ENCODE results near the gene ZNF778.
A peak's percentile ranks its signal among the peaks of the same experiment; 100 is the strongest.

Gene ZNF778

DNA sequence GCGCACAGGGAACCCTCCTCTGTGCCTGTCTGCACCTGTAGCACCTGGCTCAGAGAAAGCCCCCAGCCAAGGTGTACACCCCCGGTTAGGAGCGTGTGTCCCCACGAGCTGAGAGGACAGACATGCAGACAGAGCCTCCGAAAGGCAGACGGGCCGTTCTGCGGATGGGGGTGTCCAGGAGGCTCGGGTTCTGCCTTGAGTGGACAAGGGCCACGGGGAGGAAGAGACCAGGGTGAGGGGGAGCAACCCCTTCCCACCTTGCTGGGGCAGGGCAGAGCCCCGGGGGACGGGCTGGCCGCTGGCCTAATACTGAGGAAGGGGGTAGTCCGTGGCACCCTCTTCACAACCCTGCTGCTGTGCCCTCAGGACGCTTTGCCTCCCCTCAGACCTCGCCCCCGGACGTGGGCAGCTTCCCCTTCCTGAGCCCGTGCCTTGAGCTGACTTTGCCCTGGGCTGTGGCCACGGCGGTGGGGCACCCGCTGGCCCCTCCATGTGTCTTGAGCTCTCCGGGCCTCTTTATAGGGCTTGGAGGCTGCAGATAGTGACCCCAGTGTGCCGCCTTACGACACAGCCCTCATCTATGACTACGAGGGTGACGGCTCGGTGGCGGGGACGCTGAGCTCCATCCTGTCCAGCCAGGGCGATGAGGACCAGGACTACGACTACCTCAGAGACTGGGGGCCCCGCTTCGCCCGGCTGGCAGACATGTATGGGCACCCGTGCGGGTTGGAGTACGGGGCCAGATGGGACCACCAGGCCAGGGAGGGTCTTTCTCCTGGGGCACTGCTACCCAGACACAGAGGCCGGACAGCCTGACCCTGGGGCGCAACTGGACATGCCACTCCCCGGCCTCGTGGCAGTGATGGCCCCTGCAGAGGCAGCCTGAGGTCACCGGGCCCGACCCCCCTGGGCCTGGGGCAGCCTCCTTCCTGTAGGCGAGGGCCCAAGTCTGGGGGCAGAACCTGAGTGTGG lies 22.9 kb upstream of the ZNF778 start:
- no peak for DNase-seq

DNA sequence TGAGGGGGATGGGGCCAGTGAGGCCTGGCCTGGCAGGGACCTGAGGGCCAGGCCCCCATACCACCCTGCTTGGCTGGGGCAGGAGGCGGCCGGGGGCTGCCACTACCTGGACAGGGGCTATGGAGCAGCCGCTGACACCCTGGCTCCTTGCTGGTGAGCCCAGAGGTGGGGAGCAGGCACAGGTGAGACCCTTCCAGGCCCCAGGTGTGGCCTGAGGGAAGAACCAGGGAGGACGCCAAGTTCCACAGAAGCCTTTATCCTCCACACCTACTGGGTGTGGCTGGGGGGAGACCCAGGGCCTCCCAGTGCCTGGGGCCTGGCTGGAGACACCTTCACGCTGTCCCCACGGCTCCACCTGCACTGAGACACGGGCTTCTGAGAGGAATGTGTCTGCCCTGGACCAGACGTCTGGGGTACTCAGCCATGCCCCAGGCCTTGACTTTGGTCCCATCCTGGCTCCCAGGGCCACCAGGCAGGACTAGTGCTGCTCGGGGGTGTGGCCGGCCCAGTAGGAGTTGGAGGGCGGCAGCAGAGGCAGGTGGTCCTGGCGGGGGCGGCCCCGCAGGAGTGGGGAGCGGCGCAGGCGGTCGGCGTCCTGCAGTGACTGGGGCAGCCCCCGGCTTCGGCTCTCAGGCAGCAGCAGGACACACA lies 21.9 kb upstream of the ZNF778 start:
- no peak for DNase-seq

DNA sequence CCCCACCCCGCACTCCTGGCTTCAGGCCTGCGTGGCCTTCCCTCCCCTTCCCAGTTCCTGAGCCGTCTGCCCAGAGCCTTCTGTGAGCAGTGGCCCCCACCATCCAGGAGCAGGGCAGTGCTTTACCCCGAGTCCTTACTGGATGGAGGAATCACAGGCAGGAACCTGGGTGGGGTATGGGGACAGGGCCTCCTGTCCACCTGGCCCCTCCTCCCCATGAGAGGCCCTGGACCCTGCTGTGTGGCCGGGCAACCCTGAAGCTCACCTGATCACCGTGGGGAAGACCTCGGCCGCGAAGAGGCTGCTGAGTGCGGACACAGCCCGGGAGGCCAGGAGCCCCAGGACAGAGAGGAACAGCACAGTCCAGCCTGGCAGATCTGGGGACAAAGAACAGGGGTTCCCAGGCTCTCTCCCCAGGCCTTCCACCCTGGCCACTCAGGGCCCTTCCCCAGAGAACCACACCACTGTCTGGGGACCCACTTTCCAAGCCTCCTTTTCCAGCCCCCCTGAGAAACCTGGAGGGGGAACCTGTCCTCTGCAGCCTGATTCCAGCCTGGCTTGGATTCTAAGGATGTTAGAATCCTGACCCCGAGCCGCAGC lies 20.4 kb upstream of the ZNF778 start:
- DNase-seq: no peak

DNA sequence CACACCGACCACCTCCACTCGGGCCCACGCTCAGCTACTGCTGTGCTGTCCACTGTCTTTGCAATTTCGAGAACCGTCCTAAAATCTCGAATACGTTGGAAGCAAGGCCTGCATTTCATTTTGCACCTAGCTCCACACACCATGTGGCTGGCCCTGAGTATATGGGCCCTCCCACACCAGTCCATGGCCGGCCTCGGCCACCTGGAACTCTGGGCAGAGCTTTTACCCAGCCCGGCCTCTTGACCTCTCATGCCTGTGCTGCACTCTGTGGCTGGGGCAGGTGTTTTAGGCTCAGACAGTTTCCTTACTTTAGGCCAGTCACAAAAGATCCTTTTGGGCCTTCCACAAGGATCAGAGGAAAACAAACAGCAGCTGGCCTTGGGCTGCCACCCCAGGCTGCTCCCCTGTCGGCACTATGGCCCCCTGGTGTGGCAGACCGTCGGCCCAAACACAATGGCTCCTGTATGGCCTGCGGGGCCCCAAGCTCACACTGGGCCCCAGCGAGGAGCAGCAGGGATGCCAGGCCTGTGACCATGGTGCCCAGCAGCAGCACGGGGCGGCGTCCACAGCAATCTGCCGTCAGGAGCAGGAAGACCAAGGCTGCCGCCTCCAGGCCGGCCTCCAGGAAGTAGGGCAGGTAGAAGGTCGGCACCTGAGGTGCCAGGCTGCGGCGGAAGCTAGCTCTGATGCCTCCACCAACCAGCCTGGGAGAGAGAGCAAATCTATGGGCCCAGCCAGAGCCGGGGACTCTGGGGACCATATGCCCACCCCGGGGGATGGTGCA lies 19.7 kb upstream of the ZNF778 start:
- DNase-seq: no peak

DNA sequence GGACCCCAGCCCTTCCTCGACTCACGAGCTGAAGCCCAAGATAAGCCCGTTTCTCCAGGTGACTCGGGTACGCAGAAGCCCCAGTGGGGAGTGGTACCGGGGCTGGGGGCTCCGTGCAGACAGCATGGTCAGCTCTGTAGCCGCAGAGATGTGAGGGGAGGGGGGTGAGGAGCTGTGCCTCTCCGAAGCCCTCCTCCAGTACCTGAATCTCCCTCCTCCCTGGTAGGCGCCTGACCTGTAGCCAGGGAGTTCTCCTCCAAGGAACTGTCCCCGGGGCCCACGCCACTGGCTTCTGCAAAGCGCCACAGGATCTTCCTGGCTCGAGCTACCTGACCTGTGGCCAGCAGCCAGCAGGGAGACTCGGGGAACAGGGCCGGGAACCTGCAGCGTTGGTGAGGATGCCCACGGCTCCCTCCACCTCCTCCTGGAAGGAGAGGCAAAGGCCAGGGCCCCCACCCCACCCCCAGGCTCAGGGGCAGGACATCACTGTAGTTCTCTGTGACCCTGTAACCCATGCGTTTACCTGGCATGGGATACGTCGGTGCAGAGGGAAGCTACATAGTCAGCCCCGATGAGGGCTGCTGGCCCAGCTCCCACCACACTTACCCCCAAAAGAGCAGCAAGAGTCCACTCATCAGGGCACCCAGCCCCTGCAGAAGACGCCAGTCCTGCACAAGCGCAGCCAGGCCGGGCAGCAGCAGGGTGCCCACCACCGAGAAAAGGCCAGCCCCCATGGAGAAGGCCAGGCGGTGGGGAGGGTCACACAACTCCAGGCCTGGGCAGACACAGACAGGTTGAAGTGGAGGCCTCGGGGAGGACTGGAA lies 18.9 kb upstream of the ZNF778 start:
- DNase-seq: no peak

DNA sequence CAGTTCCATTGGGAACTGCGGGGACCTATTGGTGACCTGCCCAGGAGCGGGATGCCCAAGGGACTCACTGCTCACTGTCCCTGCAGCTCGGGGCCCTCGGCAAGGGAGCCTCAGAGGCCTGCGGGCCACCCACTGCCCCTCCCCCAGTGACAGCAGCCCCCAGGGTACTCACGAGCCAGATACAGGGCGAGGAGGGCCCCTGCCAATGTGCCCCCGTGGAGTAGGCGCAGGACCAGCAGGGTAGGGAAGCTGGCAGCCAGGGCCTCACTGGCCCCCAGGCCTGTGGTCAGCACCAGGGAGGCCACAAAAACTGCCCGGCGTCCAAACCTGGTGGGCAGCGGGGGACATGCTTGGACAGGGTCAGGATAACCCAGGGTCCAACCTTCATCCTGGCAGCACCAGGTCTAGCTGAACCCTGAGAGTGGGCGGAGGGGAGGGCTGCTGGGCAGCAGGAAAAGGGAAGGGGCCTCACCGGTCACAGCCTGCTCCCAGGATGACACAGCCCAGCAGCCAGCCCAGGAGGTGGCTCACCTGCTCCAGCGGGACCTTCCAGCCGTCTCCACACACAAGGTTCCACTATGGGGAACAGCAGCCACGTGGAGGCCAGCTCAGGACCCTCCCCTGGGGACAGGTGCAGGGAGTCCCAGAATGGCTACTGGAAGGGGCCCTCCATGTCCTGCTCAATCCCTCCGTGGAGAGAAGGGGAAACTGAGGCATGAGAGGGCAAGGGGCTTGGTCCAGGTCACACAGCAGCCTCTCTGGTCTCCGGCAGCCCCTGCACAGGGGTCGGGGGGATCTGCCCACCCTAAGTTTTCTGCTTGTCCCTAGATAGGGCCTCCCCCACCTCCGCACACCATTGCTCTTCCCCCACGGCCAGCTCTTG lies 18.0 kb upstream of the ZNF778 start:
- no peak for DNase-seq

DNA sequence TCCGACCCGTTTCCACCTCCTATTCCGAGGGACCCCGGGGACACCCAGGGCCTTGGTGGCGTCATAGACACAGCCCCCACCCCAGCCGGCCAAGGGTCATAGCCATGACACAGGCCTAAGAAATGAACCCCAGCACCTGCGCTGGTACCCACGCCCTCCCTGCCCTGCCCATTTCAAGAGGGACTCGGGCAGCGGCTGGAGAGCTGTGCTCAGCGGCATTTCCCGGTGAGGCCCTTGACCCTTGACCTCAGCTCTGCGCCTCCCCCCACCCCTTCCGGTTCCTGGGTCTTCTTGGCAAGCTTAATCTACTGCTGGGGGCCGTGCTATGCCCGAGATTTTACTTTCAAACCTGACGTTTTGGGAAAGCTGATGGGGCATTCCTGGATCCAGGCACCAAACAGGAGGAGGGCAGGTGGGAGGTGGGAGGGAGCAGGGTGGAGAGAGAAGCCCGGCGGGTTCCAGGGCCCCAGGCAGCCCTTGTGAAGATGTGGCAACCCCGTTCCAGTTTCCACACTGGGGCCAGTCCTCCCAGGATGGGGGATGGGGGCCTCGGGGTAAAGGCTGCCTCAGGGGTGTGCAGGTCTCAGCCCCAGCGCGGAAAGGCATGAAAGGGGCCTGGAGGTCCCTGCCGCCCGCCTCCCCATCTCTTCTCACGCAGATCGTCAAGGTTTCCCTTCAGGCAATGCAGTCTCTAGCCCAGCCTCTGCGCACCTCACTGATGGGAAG lies 17.2 kb upstream of the ZNF778 start, which contains the start of gene SLC22A31:
TSS of gene SLC22A31 (minus strand) at position 414 of the 726 bp plus-strand sequence. CDS start at position 378, 36 bp downstream.
- no peak for DNase-seq

DNA sequence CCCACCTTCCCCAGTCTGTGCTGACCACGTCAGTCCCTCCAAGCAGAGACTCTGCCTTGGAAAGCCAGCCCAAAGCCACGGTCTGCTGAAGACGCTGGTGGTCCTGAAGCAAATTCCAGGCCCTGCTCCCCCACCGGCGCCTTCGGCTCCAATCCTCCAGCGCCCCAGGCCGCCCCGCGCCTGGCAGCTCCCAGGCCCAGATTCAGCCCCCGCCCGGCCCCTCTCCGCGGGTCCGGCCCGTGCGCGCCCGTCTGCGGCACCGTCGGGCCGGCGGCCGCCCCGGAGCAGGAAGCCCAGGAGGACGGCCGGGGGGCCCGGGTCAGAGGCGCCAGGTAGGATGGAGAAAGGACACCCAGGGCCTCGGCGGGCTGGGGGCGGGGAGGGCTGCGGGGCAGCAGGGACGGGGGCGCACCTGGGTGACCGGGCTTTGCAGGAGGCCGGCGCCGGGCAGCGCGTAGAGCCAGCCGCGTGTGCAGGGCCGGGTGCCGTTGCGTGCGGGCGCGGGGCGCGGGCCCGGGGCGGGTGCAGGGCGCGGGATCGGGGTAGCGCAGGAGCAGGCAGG lies 16.6 kb upstream of the ZNF778 start:
- no peak for DNase-seq

DNA sequence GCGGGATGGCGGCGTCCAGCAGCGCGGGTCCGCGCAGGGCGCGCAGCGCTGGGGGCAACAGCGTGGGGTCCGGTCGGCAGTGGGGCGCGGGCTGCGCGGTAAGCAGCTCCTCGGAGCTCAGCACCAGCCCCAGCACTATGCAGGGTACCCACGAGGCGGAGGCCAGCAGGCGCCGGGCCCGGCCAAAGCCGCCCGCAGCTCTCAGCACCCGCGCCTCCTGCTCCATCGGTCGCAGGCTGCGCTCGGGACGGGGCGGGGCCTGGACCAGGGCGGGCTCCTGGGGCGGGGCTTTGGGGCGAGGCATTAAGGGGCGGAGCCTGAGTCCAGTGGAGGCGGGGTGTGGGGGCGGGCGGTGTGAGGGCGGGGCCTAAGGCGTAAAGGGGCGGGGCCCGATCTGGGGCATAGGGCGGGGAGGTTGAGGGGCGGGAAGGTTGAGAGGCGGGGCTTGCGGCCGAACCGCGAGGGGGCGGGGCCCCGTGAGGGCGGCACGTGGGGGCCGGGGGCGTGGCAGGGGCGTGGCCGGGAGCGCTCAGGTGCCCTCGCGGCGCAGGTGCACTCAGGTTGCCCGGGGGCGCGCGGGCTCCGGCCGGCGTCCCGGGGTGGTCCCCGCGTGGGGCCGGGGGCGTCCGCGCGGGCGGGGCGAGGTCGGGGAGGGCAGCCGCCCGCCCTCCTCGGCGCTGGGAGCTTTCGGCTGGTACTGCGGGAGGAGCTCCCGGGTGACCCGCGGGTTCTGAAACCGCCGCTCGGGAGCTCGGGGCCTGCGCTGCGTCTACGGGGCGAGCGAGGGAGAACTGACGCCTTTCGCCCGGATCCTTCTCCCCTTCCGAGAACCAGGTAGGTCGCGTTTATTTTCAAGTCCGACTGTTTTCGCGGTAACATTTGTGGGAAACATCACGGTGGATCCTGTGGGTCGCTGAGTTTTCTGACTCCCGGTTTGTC lies 15.8 kb upstream of the ZNF778 start:
- peak; percentile 69 for DNase-seq

DNA sequence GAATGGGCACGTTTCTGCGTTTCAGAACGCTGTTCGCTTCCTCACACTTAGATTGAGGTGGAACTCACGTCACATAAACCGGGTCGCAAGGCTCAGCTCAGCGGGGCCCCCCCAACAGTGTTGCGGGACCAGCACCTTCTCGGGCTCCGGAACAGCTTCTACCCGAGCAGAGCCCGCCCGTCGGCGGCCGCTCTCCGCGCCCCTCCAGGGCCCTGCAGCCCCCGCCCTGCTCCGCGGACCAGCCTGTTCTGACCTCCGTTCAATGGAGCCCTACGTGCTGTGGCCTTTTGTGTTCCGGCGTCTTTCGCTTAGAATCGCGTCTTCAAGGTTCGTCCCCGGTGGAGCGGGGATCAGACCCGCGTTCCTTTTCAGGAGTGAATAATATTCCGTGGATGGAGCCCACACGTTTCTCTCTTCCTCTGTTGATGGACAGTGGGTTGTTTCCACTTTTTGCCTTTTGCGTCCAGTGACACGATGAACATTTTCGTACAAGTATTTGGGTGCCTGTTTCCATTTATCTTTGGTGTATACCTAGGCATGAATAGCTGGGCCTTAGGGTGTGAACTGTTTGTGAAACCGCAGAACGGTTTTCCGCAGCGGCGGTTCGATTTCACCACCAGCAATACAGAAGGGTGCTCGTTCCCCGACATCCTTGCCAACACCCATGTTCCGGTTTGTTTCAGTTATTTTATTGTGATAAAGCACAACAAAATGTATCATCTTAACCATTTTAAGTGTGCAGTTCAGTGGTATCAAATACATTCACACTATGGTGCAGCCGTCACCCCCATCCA lies 14.9 kb upstream of the ZNF778 start:
- no peak for DNase-seq

DNA sequence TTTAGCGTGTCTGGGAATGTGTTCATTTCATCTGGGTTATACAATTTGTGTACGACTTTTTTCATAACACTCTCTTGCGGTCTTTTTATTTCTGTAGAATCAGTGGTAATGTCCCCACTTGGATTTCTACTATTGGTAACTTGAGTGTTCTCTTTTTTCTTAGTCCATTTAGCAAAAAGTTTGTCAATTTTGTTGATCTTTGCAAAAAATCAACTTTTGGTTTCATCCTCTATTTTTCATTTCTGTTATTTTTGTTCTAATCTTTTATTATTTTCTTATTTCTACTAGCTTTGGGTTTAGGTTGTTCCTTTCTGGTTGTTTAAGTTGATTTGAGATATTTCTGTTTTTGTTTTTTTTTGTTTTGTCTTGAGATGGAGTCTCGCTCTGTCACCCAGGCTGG lies 9.5 kb upstream of the ZNF778 start:
- DNase-seq: no peak

DNA sequence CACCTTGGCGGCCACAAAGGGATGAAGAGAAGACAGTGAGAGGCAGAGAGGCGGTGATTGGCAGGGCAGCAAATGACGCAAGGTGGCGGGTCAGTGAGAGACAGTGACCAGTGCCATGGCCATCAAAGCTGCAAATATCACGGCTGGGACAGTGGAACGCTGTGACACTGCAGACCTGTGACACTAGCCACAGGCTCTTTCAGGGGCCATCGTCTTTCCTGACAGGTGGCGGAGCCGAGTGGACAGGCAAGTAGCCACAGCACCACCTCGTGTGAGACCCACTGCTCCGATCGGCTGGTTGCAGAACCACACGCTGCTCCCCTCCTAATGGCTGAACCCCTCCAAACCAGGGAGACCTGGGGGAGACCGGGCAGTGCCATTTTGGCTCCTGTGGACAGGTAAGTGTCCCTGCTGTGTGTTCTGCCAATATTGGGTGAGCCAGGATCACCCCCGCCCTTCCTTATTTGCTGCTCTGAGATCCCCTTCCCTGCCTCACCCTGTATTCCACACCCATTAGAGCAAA lies 7.9 kb upstream of the ZNF778 start:
- DNase-seq: no peak

DNA sequence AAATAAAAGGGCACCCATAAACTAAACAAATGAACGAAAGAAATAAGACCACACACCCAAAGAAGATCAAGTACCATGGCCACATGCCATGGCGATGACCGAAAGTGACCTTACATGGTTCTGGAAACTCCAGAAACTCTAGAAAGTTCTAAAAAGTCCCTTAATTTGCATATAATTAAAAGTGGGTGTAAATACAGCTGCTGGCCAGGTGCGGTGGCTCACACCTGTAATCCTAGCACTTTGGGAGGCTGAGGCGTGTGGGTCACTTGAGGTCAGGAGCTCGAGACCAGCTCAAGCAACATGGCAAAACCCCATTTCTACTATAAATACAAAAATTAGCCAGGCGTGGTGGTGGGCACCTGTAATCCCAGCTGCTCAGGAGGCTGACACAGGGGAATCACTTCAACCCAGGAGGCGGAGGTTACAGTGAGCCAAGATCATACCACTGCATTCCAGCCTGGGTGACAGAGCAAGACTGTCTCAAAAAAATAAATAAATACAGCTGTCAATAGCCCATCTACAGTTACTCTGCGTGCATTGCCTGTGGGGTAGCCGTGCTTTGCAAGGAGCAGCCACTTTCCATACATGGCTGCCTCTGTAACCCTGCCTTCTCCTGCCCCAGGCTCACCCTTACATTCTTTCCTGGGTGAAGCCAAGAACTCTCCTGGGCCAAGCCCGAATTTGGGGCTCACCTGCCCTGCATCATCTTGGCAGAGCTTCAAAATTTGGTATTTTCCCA lies 7.2 kb upstream of the ZNF778 start:
- no peak for DNase-seq

DNA sequence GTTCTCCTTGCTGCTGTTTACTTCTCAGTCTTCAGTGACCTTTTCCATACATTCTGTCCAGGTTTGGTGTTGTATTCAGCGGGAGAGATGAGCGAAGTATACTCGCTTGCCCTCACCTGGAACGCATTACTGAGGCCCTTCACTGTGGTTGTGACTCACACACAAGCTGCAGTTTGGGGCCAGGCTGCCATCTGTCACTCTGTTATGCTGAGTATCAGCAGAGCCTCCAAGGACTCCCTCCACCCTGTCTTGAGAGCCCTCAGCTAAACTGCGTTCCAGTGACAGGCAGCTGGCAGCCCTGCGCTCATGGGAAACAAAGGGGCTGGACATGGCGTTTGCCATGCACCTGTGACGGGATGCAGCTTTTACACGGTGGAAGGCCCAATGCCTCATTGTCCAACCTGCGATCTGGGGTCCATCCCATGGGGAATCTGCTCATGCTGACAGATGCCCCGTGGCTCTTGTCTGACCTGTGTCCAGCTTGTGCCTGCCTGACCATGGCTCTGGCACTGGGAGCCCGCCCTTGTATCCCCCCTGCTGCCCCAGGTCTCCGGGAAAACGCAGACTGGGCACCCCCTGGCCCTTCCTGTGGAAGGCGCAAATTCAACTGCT lies 6.5 kb upstream of the ZNF778 start:
- peak; percentile 56 for DNase-seq

DNA sequence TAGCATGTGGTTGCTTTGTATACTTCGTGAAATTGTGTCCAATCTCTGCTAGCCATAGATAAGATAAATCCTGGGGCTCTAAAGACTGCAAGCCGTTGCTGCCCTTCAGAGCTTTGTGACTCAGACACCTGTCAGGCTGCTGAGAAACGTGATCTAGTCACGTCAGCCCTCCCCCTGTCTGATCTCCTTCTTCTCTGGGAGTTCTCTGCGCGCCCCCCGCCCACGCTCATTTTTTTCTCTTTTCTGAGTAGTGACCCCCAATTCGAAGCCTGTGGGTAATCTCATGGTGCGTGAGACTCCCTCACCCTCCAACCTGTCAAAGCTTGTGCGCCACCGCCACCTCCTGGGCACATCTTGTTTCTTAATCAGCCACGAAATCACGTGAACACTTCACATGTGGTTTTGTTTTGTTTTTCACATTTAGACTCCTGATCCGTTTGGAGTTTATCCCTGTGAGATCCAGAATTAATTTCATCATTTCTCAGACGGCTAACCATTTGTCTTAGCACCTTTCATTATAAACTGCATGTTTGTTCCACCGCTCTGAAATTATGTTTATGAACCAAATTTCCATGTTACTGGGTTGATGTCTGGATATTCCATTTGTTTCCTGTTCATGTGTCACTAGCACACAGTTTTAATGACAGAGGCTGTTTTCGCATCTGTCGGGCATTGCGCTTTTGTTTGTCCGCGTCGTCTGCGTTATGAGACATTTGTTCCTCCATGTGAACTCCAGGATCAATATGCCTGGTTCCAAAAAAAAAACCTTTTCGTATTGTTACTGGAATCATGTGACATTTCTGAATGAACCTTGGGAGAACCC lies 977 bp upstream of the ZNF778 start:
- peak; percentile 74 for DNase-seq

DNA sequence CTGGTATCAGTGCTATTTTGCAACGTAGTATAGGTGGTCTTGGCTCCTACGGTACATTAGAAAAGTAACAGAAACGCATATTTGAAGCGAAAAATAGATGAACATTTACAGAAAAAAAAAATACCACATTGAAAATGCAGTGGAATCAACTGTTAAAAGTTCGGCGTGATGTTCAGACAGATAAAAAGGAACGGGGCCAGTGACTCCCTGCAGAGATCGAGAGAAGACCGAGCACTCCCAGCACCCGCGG lies 440 bp upstream of the ZNF778 start:
- DNase-seq: no peak
